D721Med (cell line): Measurements from ENCODE around the gene RSPO4.

Experiments used
- DNase-seq: peaks from one replicate; pipeline ENCODE4 v3.0.0; 2011; ENCODE audit warnings: low spot score; ENCODE audit not compliant: insufficient read length
- FAIRE-seq: peaks from 2 replicates; lab custom pipeline; 2011; peaks lifted over from hg19 to GRCh38; lab: Jason Lieb, UNC
- CTCF ChIP-seq: IDR thresholded peaks from 2 replicates; pipeline ENCODE4 v1.5.1; 2012; ENCODE audit warnings: mild to moderate bottlenecking, control low read depth; ENCODE audit not compliant: insufficient read depth; ENCODE audit errors: missing control alignments

The RSPO4 gene

GRCh38 chr20:997016-997415, 5.1 kb downstream of the RSPO4 start:
- DNase-seq (no peak), FAIRE-seq (no peak)
- no peak for TF ChIP-seq CTCF

- FAIRE-seq (no peak), DNase-seq (no peak)
- no peak for TF ChIP-seq CTCF
Measured at GRCh38 chr20:995170-995569, 6.9 kb downstream of the RSPO4 start.

GRCh38 chr20:992801-993535, 9.1 kb downstream of the RSPO4 start:
- DNase-seq (no peak), FAIRE-seq (no peak)
- no peak for TF ChIP-seq CTCF

- no peak for DNase-seq
Measured at GRCh38 chr20:991850-992249, 10.3 kb downstream of the RSPO4 start.

GRCh38 chr20:990293-990959, 11.7 kb downstream of the RSPO4 start:
- DNase-seq (no peak), FAIRE-seq (no peak)
- TF ChIP-seq CTCF, result no peak

More at GRCh38 chr20:991850-992249, 10.3 kb downstream of the RSPO4 start:
- no peak for FAIRE-seq
- TF ChIP-seq CTCF, result no peak

- TF ChIP-seq CTCF, result no peak
- FAIRE-seq (no peak), DNase-seq (no peak)
Measured at GRCh38 chr20:988272-988671, 13.8 kb downstream of the RSPO4 start.

- no peak for FAIRE-seq
Measured at GRCh38 chr20:987677-988076, 14.4 kb downstream of the RSPO4 start.

More at GRCh38 chr20:987677-988076, 14.4 kb downstream of the RSPO4 start:
- no peak for DNase-seq
- no peak for TF ChIP-seq CTCF
